H9 (cell line): Measurements from ENCODE around the gene KLHDC10. TPM values are rescaled to one million over a fixed set of nuclear protein-coding genes. Genes with fewer than 3 reads are reported as not detected.

ENCODE experiments used
- DNase-seq: peaks from one replicate; pipeline ENCODE4 v3.0.0-alpha.2; 2017
- H2AFZ ChIP-seq: one replicate; pipeline ENCODE4 v1.6.1; 2013; ENCODE audit warnings: mild to moderate bottlenecking, low read length, control low read depth, moderate library complexity
- H2AK5ac ChIP-seq: 2 replicates; pipeline ENCODE4 v1.6.1; 2013; ENCODE audit warnings: low read length, control low read depth, mixed read lengths; ENCODE audit not compliant: insufficient read length
- H2BK120ac ChIP-seq: one replicate; pipeline ENCODE4 v1.6.1; 2013; ENCODE audit warnings: low read depth, mild to moderate bottlenecking, low read length, control low read depth, inconsistent platforms; ENCODE audit not compliant: poor library complexity, severe bottlenecking
- H2BK12ac ChIP-seq: 2 replicates; pipeline ENCODE4 v1.6.1; 2013; ENCODE audit warnings: low read length, control low read depth, mixed read lengths, low read depth; ENCODE audit not compliant: insufficient read length
- H2BK15ac ChIP-seq: 2 replicates; pipeline ENCODE4 v1.6.1; 2013; ENCODE audit warnings: low read depth, low read length, control low read depth
- H2BK20ac ChIP-seq: one replicate; pipeline ENCODE4 v1.6.1; 2013; ENCODE audit warnings: low read depth, mild to moderate bottlenecking, low read length, control low read depth, inconsistent platforms; ENCODE audit not compliant: poor library complexity, severe bottlenecking
- H2BK5ac ChIP-seq: 2 replicates; pipeline ENCODE4 v1.6.1; 2013; ENCODE audit warnings: low read length, control low read depth, mixed read lengths; ENCODE audit not compliant: insufficient read length
- H3K14ac ChIP-seq: 2 replicates; pipeline ENCODE4 v1.6.1; 2013; ENCODE audit warnings: low read length, control low read depth; ENCODE audit not compliant: insufficient read depth
- H3K18ac ChIP-seq: 2 replicates; pipeline ENCODE4 v1.6.1; 2013; ENCODE audit warnings: low read depth, mild to moderate bottlenecking, mixed read lengths, low read length, control low read depth; ENCODE audit not compliant: insufficient read length
- H3K23ac ChIP-seq: 2 replicates; pipeline ENCODE4 v1.6.1; 2013; ENCODE audit warnings: low read length, control low read depth, mixed read lengths, low read depth; ENCODE audit not compliant: insufficient read length
- H3K23me2 ChIP-seq: 2 replicates; pipeline ENCODE4 v1.6.1; 2013; ENCODE audit warnings: low read depth, mild to moderate bottlenecking, mixed read lengths, low read length, control low read depth; ENCODE audit not compliant: insufficient read length, poor library complexity, severe bottlenecking
- H3K27ac ChIP-seq: 2 replicates; pipeline ENCODE4 v1.5.1; 2013; ENCODE audit warnings: low read length, control low read depth, mixed read lengths, low read depth; ENCODE audit not compliant: insufficient read length
- H3K27me3 ChIP-seq: 2 replicates; pipeline ENCODE4 v1.6.1; 2013; ENCODE audit warnings: low read length, control low read depth, inconsistent platforms; ENCODE audit not compliant: insufficient read depth
- H3K4ac ChIP-seq: 2 replicates; pipeline ENCODE4 v1.6.1; 2013; ENCODE audit warnings: low read depth, mild to moderate bottlenecking, control low read depth, inconsistent platforms, low read length, moderate library complexity
- H3K4me1 ChIP-seq: 2 replicates; pipeline ENCODE4 v1.6.1; 2013; ENCODE audit warnings: low read length, control low read depth, inconsistent platforms; ENCODE audit not compliant: insufficient read depth
- H3K4me2 ChIP-seq: 2 replicates; pipeline ENCODE4 v1.6.1; 2013; ENCODE audit warnings: low read length, control low read depth, mixed read lengths; ENCODE audit not compliant: insufficient read length, insufficient read depth
- H3K56ac ChIP-seq: 2 replicates; pipeline ENCODE4 v1.6.1; 2013; ENCODE audit warnings: low read depth, mild to moderate bottlenecking, mixed read lengths, low read length, control low read depth; ENCODE audit not compliant: insufficient read length
- H3K79me1 ChIP-seq: 2 replicates; pipeline ENCODE4 v1.6.1; 2013; ENCODE audit warnings: low read depth, mild to moderate bottlenecking, moderate library complexity, low read length, control low read depth, inconsistent platforms; ENCODE audit not compliant: insufficient read depth, poor library complexity, severe bottlenecking
- H3K79me2 ChIP-seq: 2 replicates; pipeline ENCODE4 v1.6.1; 2013; ENCODE audit warnings: low read length, control low read depth, inconsistent platforms; ENCODE audit not compliant: insufficient read depth
- H3K9ac ChIP-seq: 2 replicates; pipeline ENCODE4 v1.6.1; 2013; ENCODE audit warnings: low read length, control low read depth, mixed read lengths; ENCODE audit not compliant: insufficient read length; ENCODE audit errors: extremely low read depth
- H3K9me3 ChIP-seq: one replicate; pipeline ENCODE4 v1.6.1; 2013; ENCODE audit warnings: low read depth, low read length, inconsistent platforms; ENCODE audit not compliant: control insufficient read depth
- H3T11ph ChIP-seq: one replicate; pipeline ENCODE4 v1.6.1; 2013; ENCODE audit warnings: mild to moderate bottlenecking, low read length, control low read depth, inconsistent platforms
- H4K20me1 ChIP-seq: one replicate; pipeline ENCODE4 v1.6.1; 2013; ENCODE audit not compliant: control insufficient read depth, insufficient read length, insufficient read depth
- H4K5ac ChIP-seq: 2 replicates; pipeline ENCODE4 v1.6.1; 2013; ENCODE audit warnings: low read depth, mild to moderate bottlenecking, mixed read lengths, low read length, control low read depth; ENCODE audit not compliant: insufficient read length
- H4K8ac ChIP-seq: replicated peaks from 2 replicates; pipeline ENCODE4 v1.6.1; 2013; ENCODE audit warnings: low read length, control low read depth, mixed read lengths, low read depth; ENCODE audit not compliant: insufficient read length
- H4K91ac ChIP-seq: 2 replicates; pipeline ENCODE4 v1.6.1; 2013; ENCODE audit warnings: low read depth, mild to moderate bottlenecking, moderate library complexity, mixed read lengths, low read length, control low read depth; ENCODE audit not compliant: insufficient read length
- H3K27ac Mint-ChIP-seq, 3 experiments: 2 replicates in 2 of 3; 3 replicates in 1 of 3; pipeline ENCODE4 v1.8.0; 2020 to 2021; ENCODE audit warnings: mixed read lengths in 3 of 3, mild to moderate bottlenecking in 1 of 3, moderate library complexity in 1 of 3
- H3K27me3 Mint-ChIP-seq: 2 replicates; pipeline ENCODE4 v1.8.0; 2021; ENCODE audit warnings: low read depth, mild to moderate bottlenecking, moderate library complexity, mixed read lengths
- H3K36me3 Mint-ChIP-seq, 3 experiments: 2 replicates in 2 of 3; 3 replicates in 1 of 3; pipeline ENCODE4 v1.8.0; 2020 to 2021; ENCODE audit warnings: low read depth in 3 of 3, mixed read lengths in 3 of 3; ENCODE audit not compliant: insufficient read depth in 1 of 3
- H3K4me1 Mint-ChIP-seq, 2 experiments: 2 replicates each; pipeline ENCODE4 v1.8.0; 2020; ENCODE audit warnings: mixed read lengths in 2 of 2
- H3K4me3 Mint-ChIP-seq, 2 experiments: 2 replicates in 1 of 2; 3 replicates in 1 of 2; pipeline ENCODE4 v1.8.0; 2020 to 2021; ENCODE audit warnings: mild to moderate bottlenecking in 2 of 2, mixed read lengths in 2 of 2, moderate library complexity in 1 of 2
- H3K9me3 Mint-ChIP-seq, 2 experiments: 2 replicates in 1 of 2; 3 replicates in 1 of 2; pipeline ENCODE4 v1.8.0; 2020; ENCODE audit warnings: mild to moderate bottlenecking in 2 of 2, mixed read lengths in 2 of 2, moderate library complexity in 1 of 2
- WGBS: extraction: QIAGEN DNeasy Blood & Tissue Kit; methylation state at CpG from one replicate; pipeline ENCODE4 v1.1.7; 2013; ENCODE audit warnings: missing lambda C conversion rate, low lambda C conversion rate, mixed read lengths; ENCODE audit not compliant: insufficient read length; ENCODE audit errors: extremely low coverage; 5-methylcytosine and 5-hydroxymethylcytosine counted together
- total RNA-seq: library from RNA; stranded (reverse); gene quantifications from 2 replicates; pipeline ENCODE4 v1.2.1, GENCODE V29; 2021
- TF ChIP-seq, protein P1 (sequence below): fragments of 200-600 bp; sonication (generic); conservative IDR thresholded peaks from 3 replicates; pipeline ENCODE4 v1.8.0; 2021; ENCODE audit warnings: antibody characterized with exemption, mild to moderate bottlenecking

The KLHDC10 gene
- total RNA-seq, 1 experiment from 2014 or later = 17.3 TPM

- H3K9me3 ChIP-seq = no peaks in the 10 kb centered on the region
- H2BK20ac ChIP-seq = no peak overlapping the region
- no peak overlapping the region for H3K9ac ChIP-seq
- no peak overlapping the region for H2BK5ac ChIP-seq
- H4K8ac ChIP-seq = no peak overlapping the region
- no peak overlapping the region for H3K23ac ChIP-seq
- H3K27me3 Mint-ChIP-seq = no peaks in the 10 kb centered on the region
- no peak overlapping the region for H3K14ac ChIP-seq
- H3K27ac ChIP-seq = no peak overlapping the region
- H3K27me3 ChIP-seq = no peaks in the 10 kb centered on the region
- no peaks in the 10 kb centered on the region for H3K36me3 Mint-ChIP-seq
- no peaks in the 10 kb centered on the region for H3K79me1 ChIP-seq
- H3K4me1 ChIP-seq = no peaks in the 10 kb centered on the region
- TF ChIP-seq, protein P1, sequence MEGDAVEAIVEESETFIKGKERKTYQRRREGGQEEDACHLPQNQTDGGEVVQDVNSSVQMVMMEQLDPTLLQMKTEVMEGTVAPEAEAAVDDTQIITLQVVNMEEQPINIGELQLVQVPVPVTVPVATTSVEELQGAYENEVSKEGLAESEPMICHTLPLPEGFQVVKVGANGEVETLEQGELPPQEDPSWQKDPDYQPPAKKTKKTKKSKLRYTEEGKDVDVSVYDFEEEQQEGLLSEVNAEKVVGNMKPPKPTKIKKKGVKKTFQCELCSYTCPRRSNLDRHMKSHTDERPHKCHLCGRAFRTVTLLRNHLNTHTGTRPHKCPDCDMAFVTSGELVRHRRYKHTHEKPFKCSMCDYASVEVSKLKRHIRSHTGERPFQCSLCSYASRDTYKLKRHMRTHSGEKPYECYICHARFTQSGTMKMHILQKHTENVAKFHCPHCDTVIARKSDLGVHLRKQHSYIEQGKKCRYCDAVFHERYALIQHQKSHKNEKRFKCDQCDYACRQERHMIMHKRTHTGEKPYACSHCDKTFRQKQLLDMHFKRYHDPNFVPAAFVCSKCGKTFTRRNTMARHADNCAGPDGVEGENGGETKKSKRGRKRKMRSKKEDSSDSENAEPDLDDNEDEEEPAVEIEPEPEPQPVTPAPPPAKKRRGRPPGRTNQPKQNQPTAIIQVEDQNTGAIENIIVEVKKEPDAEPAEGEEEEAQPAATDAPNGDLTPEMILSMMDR = no peak
- no peak overlapping the region for H3K56ac ChIP-seq
- no peak overlapping the region for H2BK12ac ChIP-seq
- WGBS = no CpG with 5 or more reads among the region's 1 CpG
- H4K91ac ChIP-seq = no peak overlapping the region
- H2AFZ ChIP-seq = no peak overlapping the region
- H3K9me3 Mint-ChIP-seq = no peaks in the 10 kb centered on the region
- H3K27ac Mint-ChIP-seq = no peak overlapping the region; a peak in 1 of 7 replicates
- H2BK120ac ChIP-seq = no peak overlapping the region
- H3K79me2 ChIP-seq = no peaks in the 10 kb centered on the region
- H3K4ac ChIP-seq = no peak overlapping the region
- H3K18ac ChIP-seq = no peak overlapping the region
- H3K23me2 ChIP-seq = no peaks in the 10 kb centered on the region
- DNase-seq = no peak
- no peak overlapping the region for H3K4me3 Mint-ChIP-seq
- no peak overlapping the region for H3K4me2 ChIP-seq
- H3K4me1 Mint-ChIP-seq = no peaks in the 10 kb centered on the region
- H3T11ph ChIP-seq = no peak overlapping the region
- H2BK15ac ChIP-seq = no peak overlapping the region
- no peaks in the 10 kb centered on the region for H4K20me1 ChIP-seq
- H4K5ac ChIP-seq = no peak overlapping the region
- H2AK5ac ChIP-seq = no peak overlapping the region
Observed at GRCh38 chr7:130095812-130096211, 25.5 kb downstream of the KLHDC10 start.
